ENCODE results near the gene DISC1. TPM values are rescaled to one million over a fixed set of nuclear protein-coding genes. Genes with fewer than 3 reads are reported as not detected.
"Not testable (repeated sequence)": the region's sequence is repeated elsewhere in the genome, so short reads cannot be mapped to it uniquely, and the experiment has no call there.

Gene DISC1
- polyA plus RNA-seq, 1 donor from 2014 or later, result 0.68 TPM

GRCh38 chr1:231936983-231937775 lies 310.6 kb downstream of the DISC1 start:
- Mint-ChIP-seq H3K36me3 (peaks cover 4% of the 10 kb centered on the region), H3K9me3 (peaks cover 3 to 5% (median 4%) of the 10 kb centered on the region in 3 donors), H3K27ac (no peak overlapping the region), H3K27me3 (peaks cover 1% of the 10 kb centered on the region), H3K4me3 (peak overlapping the region in 1 of 4 donors; percentile 18), H3K4me1 (no peaks in the 10 kb centered on the region)

DNA sequence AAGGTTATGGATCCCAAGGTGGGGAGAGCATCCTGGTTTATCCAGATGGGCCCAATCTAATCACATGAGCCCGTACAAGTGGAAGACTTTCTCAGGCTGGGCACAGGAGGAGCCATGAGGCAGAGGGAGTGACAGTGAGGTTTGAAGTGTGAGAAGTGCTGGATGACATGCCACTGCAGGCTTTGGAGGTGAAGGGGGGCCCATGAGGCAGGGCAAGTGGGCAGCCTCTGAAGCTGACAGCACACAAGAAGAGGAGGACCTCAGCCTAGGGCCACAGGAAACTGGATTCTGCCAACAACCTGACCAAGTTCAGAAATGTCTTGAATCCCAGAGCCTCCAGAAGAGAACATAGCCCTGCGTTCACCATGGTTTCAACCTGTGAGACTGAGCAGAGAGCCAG lies 311.6 kb downstream of the DISC1 start:
- Mint-ChIP-seq H3K9me3 (peaks cover 0 to 5% (median 2%) of the 10 kb centered on the region in 3 donors), H3K27ac (no peak overlapping the region), H3K4me3 (no peak overlapping the region), H3K4me1 (no peaks in the 10 kb centered on the region), H3K36me3 (peaks cover 4% of the 10 kb centered on the region), H3K27me3 (peaks cover 1% of the 10 kb centered on the region)

- Mint-ChIP-seq H3K27ac (no peak overlapping the region), H3K36me3 (peaks cover 4% of the 10 kb centered on the region), H3K27me3 (peaks cover 1% of the 10 kb centered on the region), H3K9me3 (peaks cover 0 to 7% (median 2%) of the 10 kb centered on the region in 3 donors), H3K4me3 (no peak overlapping the region), H3K4me1 (no peaks in the 10 kb centered on the region)
These were observed 312.1 kb downstream of the DISC1 start for GRCh38 chr1:231938711-231939110.

GRCh38 chr1:231939118-231939517 lies 312.5 kb downstream of the DISC1 start:
- Mint-ChIP-seq H3K4me1 (no peaks in the 10 kb centered on the region), H3K27me3 (peaks cover 1% of the 10 kb centered on the region), H3K36me3 (peaks cover 4% of the 10 kb centered on the region), H3K4me3 (no peak overlapping the region), H3K27ac (no peak overlapping the region), H3K9me3 (peaks cover 0 to 7% (median 2%) of the 10 kb centered on the region in 3 donors)

- Mint-ChIP-seq H3K9me3 (peaks cover 0 to 7% (median 0%) of the 10 kb centered on the region in 3 donors), H3K27me3 (peaks cover 1% of the 10 kb centered on the region), H3K4me3 (no peak overlapping the region), H3K27ac (no peak overlapping the region), H3K36me3 (peaks cover 7% of the 10 kb centered on the region), H3K4me1 (no peaks in the 10 kb centered on the region)
These were observed 313.5 kb downstream of the DISC1 start for GRCh38 chr1:231940116-231940515.

- Mint-ChIP-seq H3K36me3 (peaks cover 7% of the 10 kb centered on the region), H3K4me1 (no peaks in the 10 kb centered on the region), H3K27ac (no peak overlapping the region), H3K4me3 (no peak overlapping the region), H3K27me3 (peaks cover 1% of the 10 kb centered on the region), H3K9me3 (peaks cover 0 to 7% (median 0%) of the 10 kb centered on the region in 3 donors)
These were observed 314.1 kb downstream of the DISC1 start for GRCh38 chr1:231940701-231941100.

- H3K4me1 Mint-ChIP-seq, result no peaks in the 10 kb centered on the region
- H3K27me3 Mint-ChIP-seq, result no peaks in the 10 kb centered on the region
- peaks cover 9% of the 10 kb centered on the region for H3K36me3 Mint-ChIP-seq
- H3K27ac Mint-ChIP-seq, result no peak overlapping the region
- H3K9me3 Mint-ChIP-seq, result peaks cover 0 to 10% (median 2%) of the 10 kb centered on the region in 3 donors
- no peak overlapping the region for H3K4me3 Mint-ChIP-seq
These were observed 316.5 kb downstream of the DISC1 start for GRCh38 chr1:231943084-231943483.

DNA sequence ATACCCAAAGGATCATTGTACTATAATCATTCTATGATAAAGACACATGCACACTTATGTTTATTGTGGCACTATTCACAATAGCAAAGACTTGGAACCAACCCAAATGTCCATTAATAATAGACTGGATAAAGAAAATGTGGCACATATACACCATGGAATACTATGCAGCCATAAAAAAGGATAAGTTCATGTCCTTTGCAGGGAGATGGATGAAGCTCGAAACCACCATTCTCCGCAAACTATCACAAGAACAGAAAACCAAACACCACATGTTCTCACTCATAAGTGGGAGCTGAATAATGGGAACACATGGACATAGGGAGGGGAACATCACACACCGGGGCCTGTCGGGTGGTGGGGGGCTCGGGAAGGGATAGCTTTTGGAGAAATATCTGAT lies 321.5 kb downstream of the DISC1 start:
- H3K4me1 Mint-ChIP-seq, H3K27me3 Mint-ChIP-seq, H3K36me3 Mint-ChIP-seq, H3K9me3 Mint-ChIP-seq, H3K4me3 Mint-ChIP-seq, H3K27ac Mint-ChIP-seq: not testable (repeated sequence)

DNA sequence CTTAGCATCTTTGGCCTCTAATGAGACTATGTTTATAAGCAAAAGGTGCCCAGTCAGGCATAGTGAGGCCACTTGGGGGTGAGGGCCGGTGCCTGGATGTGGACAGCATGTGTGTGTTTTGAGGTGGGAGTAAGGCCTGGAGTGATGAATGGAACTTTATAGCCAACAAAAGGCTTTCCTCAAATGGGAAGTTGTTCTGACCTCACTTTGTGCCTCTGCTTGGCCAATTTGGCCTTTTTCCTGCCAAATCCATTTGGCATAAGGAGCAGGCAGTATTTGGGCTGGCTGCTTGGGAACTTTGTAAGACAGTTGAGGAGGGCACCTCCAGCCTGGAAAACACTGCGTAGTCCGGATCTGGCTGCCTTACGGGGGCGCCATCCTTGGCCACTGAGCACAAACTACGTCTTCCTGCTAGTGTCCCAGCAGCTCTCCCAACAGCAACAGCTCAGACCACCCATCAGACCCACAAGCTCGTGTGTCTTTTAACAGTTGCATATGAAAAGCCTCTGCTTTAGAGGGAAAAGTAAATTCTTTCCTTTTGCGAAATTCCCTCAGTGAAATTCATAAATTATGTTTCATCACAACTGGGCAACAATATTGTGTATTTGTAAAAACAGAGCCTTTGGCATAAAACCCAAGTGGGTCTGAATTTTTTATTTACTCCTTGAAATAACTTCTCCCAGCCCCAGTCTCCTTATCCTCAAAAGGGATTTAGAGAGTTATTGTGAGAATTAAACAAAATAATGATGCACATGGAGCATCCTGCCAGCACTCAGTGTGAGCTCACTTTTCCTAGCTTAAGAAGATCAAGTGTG lies 322.9 kb downstream of the DISC1 start:
- Mint-ChIP-seq H3K4me1 (no peaks in the 10 kb centered on the region), H3K4me3 (no peak overlapping the region), H3K27me3 (no peaks in the 10 kb centered on the region), H3K27ac (no peak overlapping the region), H3K36me3 (peaks cover 5% of the 10 kb centered on the region), H3K9me3 (peaks cover 0 to 4% (median 2%) of the 10 kb centered on the region in 3 donors)

DNA sequence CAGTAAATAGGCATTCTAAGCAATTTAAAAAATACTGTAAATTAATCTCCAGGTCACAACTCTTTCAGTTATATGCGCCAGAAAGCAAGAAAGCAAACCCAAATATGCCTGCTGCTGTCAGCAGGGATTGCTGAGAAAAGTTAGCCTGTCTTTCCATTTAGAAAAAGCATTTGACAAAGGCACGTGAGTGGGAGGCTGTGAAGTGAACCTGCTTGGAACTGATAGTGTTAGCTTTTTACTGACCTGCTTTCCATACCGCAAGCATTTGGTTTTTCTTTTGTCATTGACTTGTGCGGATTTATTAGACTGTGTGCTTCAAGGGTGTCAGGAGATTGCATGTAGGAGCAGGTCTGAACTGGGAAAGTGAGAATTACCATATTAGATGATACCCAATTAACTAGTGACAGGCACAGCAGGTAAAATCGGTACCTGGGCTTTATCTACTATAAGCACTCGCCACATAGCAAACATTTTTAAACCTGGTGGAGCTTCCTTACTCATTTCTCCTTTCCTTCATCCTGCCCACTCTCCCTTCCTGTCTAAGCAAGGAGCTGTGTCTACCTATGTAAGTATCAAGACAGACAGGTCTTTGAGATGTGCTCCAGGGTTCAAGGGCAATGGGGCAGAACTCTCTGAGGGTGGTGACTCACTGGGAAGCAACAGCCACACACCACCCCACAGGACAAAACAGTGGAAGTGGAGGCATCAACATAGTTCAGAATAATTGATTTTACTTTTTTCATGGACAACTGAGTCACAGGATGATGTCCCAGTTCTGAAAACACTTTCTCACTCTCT lies 323.9 kb downstream of the DISC1 start:
- Mint-ChIP-seq H3K27me3 (no peaks in the 10 kb centered on the region), H3K4me3 (no peak overlapping the region), H3K36me3 (peaks cover 1% of the 10 kb centered on the region), H3K9me3 (peaks cover 0 to 4% (median 2%) of the 10 kb centered on the region in 3 donors), H3K4me1 (no peaks in the 10 kb centered on the region), H3K27ac (no peak overlapping the region)

GRCh38 chr1:231951374-231951773 lies 324.8 kb downstream of the DISC1 start:
- Mint-ChIP-seq H3K27ac (no peak overlapping the region), H3K4me3 (no peak overlapping the region), H3K36me3 (peaks cover 1% of the 10 kb centered on the region)

GRCh38 chr1:231952154-231952553 lies 325.6 kb downstream of the DISC1 start:
- Mint-ChIP-seq H3K4me3 (no peak overlapping the region), H3K4me1 (peaks cover 0 to 1% (median 0%) of the 10 kb centered on the region in 3 donors), H3K27me3 (no peaks in the 10 kb centered on the region), H3K27ac (no peak overlapping the region), H3K9me3 (peaks cover 0 to 4% (median 2%) of the 10 kb centered on the region in 3 donors), H3K36me3 (peaks cover 3% of the 10 kb centered on the region)

More at GRCh38 chr1:231951374-231951773, 324.8 kb downstream of the DISC1 start:
- H3K4me1 Mint-ChIP-seq, result peaks cover 0 to under 1% (median 0%) of the 10 kb centered on the region in 3 donors
- H3K9me3 Mint-ChIP-seq, result peaks cover 0 to 4% (median 2%) of the 10 kb centered on the region in 3 donors
- H3K27me3 Mint-ChIP-seq, result no peaks in the 10 kb centered on the region

GRCh38 chr1:231953660-231954059 lies 327.1 kb downstream of the DISC1 start:
- Mint-ChIP-seq H3K4me1 (peaks cover 0 to 1% (median 0%) of the 10 kb centered on the region in 3 donors), H3K9me3 (no peaks in the 10 kb centered on the region), H3K4me3 (no peak overlapping the region), H3K27me3 (no peaks in the 10 kb centered on the region), H3K27ac (no peak overlapping the region), H3K36me3 (peaks cover 3% of the 10 kb centered on the region)

- Mint-ChIP-seq H3K27ac (no peak overlapping the region), H3K9me3 (no peaks in the 10 kb centered on the region), H3K36me3 (peaks cover 3% of the 10 kb centered on the region), H3K4me3 (no peak overlapping the region), H3K4me1 (peaks cover 0 to 1% (median 0%) of the 10 kb centered on the region in 3 donors), H3K27me3 (no peaks in the 10 kb centered on the region)
These were observed 328.2 kb downstream of the DISC1 start for GRCh38 chr1:231954751-231955150.

- H3K27me3 Mint-ChIP-seq, result no peaks in the 10 kb centered on the region
- H3K4me1 Mint-ChIP-seq, result peaks cover 0 to 1% (median 0%) of the 10 kb centered on the region in 3 donors
- H3K36me3 Mint-ChIP-seq, result peaks cover 3% of the 10 kb centered on the region
- H3K4me3 Mint-ChIP-seq, result no peak overlapping the region
- no peak overlapping the region for H3K27ac Mint-ChIP-seq
- no peaks in the 10 kb centered on the region for H3K9me3 Mint-ChIP-seq
These were observed 330.8 kb downstream of the DISC1 start for GRCh38 chr1:231957359-231957758.

All from IgD-negative memory B cell (primary cell).